ENCODE data around the gene DNAAF3. TPM values are rescaled to one million over a fixed set of nuclear protein-coding genes. Genes with fewer than 3 reads are reported as not detected.

Gene DNAAF3
- polyA plus RNA-seq, 1 experiment = 0.21 TPM

- no peak for TF ChIP-seq CTCF (IDR thresholded peaks at IDR 0.05; ENCODE audit: low read depth, low read length)
- ChIA-PET CTCF (interaction anchor here (0.6 kb wide), 1 partner anchor 279 kb away, joined by 3 read pairs; no protein-coding TSS in a partner anchor), POLR2A (no interaction called here)
- no peak for DNase-seq (ENCODE audit: low read depth, low spot score)
- Histone ChIP-seq H3K4me3 (ENCODE audit: low read depth, low read length) (no peak overlapping the region), H3K9me3 (ENCODE audit: control insufficient read depth, insufficient read depth, low read length) (no peaks in the 10 kb centered on the region; the same call in 1 of the 2 replicates), H3K27ac (ENCODE audit: low read depth, low read length) (no peak overlapping the region), H3K27me3 (ENCODE audit: control insufficient read depth, insufficient read depth, low read length) (peaks cover 10% of the 10 kb centered on the region)
Observed at GRCh38 chr19:55188625-55189024, 22.2 kb upstream of the DNAAF3 start.

GRCh38 chr19:55186080-55186479, 19.7 kb upstream of the DNAAF3 start:
- H3K9me3 ChIP-seq (ENCODE audit: control insufficient read depth, insufficient read depth, low read length) = no peaks in the 10 kb centered on the region; the same call in 1 of the 2 replicates
- H3K27ac ChIP-seq (ENCODE audit: low read depth, low read length) = no peak overlapping the region
- no peak for TF ChIP-seq CTCF (IDR thresholded peaks at IDR 0.05; ENCODE audit: low read depth, low read length)
- H3K4me3 ChIP-seq (ENCODE audit: low read depth, low read length) = no peak overlapping the region
- ChIA-PET POLR2A (no interaction called here), CTCF (no interaction called here)
- no peak for DNase-seq (ENCODE audit: low read depth, low spot score)
- peaks cover 19% of the 10 kb centered on the region for H3K27me3 ChIP-seq (ENCODE audit: control insufficient read depth, insufficient read depth, low read length)

GRCh38 chr19:55181740-55182139, 15.3 kb upstream of the DNAAF3 start:
- no peak for DNase-seq (ENCODE audit: low read depth, low spot score)
- POLR2A ChIA-PET = no interaction called here
- H3K27me3 ChIP-seq (ENCODE audit: control insufficient read depth, insufficient read depth, low read length) = peaks cover 28% of the 10 kb centered on the region
- no peak overlapping the region for H3K4me3 ChIP-seq (ENCODE audit: low read depth, low read length)
- no peak for TF ChIP-seq CTCF (IDR thresholded peaks at IDR 0.05; ENCODE audit: low read depth, low read length)
- CTCF ChIA-PET = no interaction called here
- H3K27ac ChIP-seq (ENCODE audit: low read depth, low read length) = no peak overlapping the region
- H3K9me3 ChIP-seq (ENCODE audit: control insufficient read depth, insufficient read depth, low read length) = no peaks in the 10 kb centered on the region; the same call in 1 of the 2 replicates

- Histone ChIP-seq H3K9me3 (ENCODE audit: control insufficient read depth, insufficient read depth, low read length) (peaks cover 9% of the 10 kb centered on the region; the same call in 1 of the 2 replicates), H3K27ac (ENCODE audit: low read depth, low read length) (no peak within 1 kb of the TSS), H3K4me3 (ENCODE audit: low read depth, low read length) (peak within 1 kb of the TSS; percentile 57), H3K27me3 (ENCODE audit: control insufficient read depth, insufficient read depth, low read length) (peaks cover 17% of the 10 kb centered on the region)
- ChIA-PET POLR2A (no interaction called here), CTCF (interaction anchor here (0.6 to 0.9 kb wide), 3 partner anchors 14 to 701 kb away, joined by 3 to 4 read pairs (median 3); no protein-coding TSS in a partner anchor)
- DNase-seq (ENCODE audit: low read depth, low spot score) = no peak
- TF ChIP-seq CTCF (IDR thresholded peaks at IDR 0.05; ENCODE audit: low read depth, low read length) = no peak
Observed at GRCh38 chr19:55179606-55180484, 13.4 kb upstream of the DNAAF3 start, which contains the start of gene SYT5. Gene SYT5, minus strand, starts transcription at chr19:55180289. Its CDS starts 1,248 bp downstream, at chr19:55179041.

Data from AG04450 (cell line).